HepG2 (cell line): ENCODE measurements around the gene USF1.
A peak's percentile ranks its signal among the peaks of the same experiment; 100 is the strongest.

ENCODE experiments used
- CC2D1A ChIP-seq: sonication (generic); formaldehyde crosslinking; IDR thresholded peaks from 2 replicates; pipeline ENCODE4 v1.8.1; 2023; ENCODE audit warnings: mild to moderate bottlenecking, missing genetic modification reagents
- EED ChIP-seq: sonication (generic); formaldehyde crosslinking; IDR thresholded peaks from 2 replicates; pipeline ENCODE4 v1.5.0; 2020; ENCODE audit warnings: mild to moderate bottlenecking, missing genetic modification reagents
- EZH2 ChIP-seq: conservative IDR thresholded peaks from 2 replicates; pipeline ENCODE4 v1.6.1; 2012; ENCODE audit warnings: mild to moderate bottlenecking, low read depth, low read length, moderate library complexity
- KMT2B ChIP-seq: IDR thresholded peaks from 2 replicates; pipeline ENCODE4 v1.6.1; 2016; ENCODE audit warnings: missing genetic modification reagents, missing compliant biosample characterization
- NFE2L2 ChIP-seq: fragments of 150-350 bp; IDR thresholded peaks from 2 replicates; pipeline ENCODE4 v1.6.1; 2014; ENCODE audit warnings: low read length
- NFRKB ChIP-seq: fragments of 450-650 bp; IDR thresholded peaks from 2 replicates; pipeline ENCODE4 v1.6.1; 2017
- PCBP1 ChIP-seq: fragments of 200-400 bp; formaldehyde crosslinking; IDR thresholded peaks from 2 replicates; pipeline ENCODE4 v1.6.1; 2017; ENCODE audit warnings: mild to moderate bottlenecking, low read depth, low read length, borderline replicate concordance
- SP1 ChIP-seq, 2 experiments: fragments of 450-650 bp in 1 of 2; sonication (generic) in 1 of 2; formaldehyde crosslinking in 1 of 2; IDR thresholded peaks; 2 replicates each; pipeline versions ENCODE4 v1.4.0 to v1.6.1; 2016 to 2020; ENCODE audit warnings: missing genetic modification reagents in 1 of 2
- TP53 ChIP-seq: sonication (generic); formaldehyde crosslinking; conservative IDR thresholded peaks from 2 replicates; pipeline ENCODE4 v1.4.0; 2020; ENCODE audit warnings: missing genetic modification reagents
- U2AF1 ChIP-seq: fragments of 200-400 bp; formaldehyde crosslinking; optimal IDR thresholded peaks from 2 replicates; pipeline ENCODE3; 2017; ENCODE audit warnings: mild to moderate bottlenecking, low read depth, low read length
- TF ChIP-seq, protein P1 (sequence below): fragments of 450-650 bp; IDR thresholded peaks from 2 replicates; pipeline ENCODE4 v1.6.1; 2017
- TF ChIP-seq, protein P2 (sequence below): sonication (generic); formaldehyde crosslinking; IDR thresholded peaks from 2 replicates; pipeline ENCODE4 v1.5.0; 2020; ENCODE audit warnings: mild to moderate bottlenecking, missing genetic modification reagents, moderate library complexity

DNA sequence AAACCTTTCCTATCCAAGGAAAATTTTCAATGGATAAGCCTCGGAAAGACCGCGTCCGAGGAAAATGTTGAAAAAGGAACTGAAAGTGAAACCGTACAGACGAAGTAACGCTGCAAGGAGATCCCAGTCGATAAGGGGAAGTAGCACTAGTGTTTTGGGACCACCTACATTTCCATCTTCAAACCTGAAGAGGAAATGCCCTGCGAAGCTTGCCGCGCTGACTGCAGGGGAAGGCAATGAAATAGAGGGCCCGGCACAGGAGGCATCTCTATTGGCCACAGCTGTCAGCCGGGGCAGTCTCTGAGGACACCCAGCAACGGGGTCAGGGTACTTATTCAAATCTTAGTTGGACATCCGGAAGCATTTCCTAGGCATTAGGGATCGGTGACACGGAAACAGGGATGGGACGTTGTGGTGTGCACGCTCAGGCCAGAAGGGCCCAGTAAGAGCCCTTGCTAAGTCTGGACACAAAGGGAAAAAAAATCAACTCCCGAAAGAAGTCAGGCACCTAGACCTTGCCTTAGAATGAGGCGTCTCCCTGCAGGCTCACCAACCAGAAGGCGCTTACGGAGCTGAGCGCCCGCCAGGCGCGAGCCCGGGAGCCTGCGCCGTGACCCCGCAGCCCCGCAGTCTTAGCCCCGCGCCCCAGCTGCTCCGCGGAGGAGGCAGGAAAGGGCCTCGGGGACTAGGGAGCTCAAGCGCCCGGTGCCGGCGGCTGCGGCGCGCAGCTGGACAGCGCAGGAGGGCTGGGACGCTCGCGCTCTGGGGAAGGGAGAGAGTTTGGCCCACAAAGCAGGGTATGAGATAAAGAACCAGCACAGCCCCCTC is 655 bp downstream of the USF1 start:
- TF ChIP-seq NFE2L2 (no peak), KMT2B (CRISPR knock-in tag) (peak; percentile 60; the same call in 1 of the 2 replicates), SP1 (IDR thresholded peaks at IDR 0.05) (no peak), SP1 (CRISPR knock-in tag; IDR thresholded peaks at IDR 0.05) (no peak), EED (no peak), U2AF1 (peak; percentile 49), CC2D1A (CRISPR knock-in tag) (no peak), PCBP1 (no peak), EZH2 (no peak), TP53 (CRISPR knock-in tag) (no peak), NFRKB (no peak)
- TF ChIP-seq, protein P1, sequence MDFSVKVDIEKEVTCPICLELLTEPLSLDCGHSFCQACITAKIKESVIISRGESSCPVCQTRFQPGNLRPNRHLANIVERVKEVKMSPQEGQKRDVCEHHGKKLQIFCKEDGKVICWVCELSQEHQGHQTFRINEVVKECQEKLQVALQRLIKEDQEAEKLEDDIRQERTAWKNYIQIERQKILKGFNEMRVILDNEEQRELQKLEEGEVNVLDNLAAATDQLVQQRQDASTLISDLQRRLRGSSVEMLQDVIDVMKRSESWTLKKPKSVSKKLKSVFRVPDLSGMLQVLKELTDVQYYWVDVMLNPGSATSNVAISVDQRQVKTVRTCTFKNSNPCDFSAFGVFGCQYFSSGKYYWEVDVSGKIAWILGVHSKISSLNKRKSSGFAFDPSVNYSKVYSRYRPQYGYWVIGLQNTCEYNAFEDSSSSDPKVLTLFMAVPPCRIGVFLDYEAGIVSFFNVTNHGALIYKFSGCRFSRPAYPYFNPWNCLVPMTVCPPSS: no peak
- TF ChIP-seq, protein P2, sequence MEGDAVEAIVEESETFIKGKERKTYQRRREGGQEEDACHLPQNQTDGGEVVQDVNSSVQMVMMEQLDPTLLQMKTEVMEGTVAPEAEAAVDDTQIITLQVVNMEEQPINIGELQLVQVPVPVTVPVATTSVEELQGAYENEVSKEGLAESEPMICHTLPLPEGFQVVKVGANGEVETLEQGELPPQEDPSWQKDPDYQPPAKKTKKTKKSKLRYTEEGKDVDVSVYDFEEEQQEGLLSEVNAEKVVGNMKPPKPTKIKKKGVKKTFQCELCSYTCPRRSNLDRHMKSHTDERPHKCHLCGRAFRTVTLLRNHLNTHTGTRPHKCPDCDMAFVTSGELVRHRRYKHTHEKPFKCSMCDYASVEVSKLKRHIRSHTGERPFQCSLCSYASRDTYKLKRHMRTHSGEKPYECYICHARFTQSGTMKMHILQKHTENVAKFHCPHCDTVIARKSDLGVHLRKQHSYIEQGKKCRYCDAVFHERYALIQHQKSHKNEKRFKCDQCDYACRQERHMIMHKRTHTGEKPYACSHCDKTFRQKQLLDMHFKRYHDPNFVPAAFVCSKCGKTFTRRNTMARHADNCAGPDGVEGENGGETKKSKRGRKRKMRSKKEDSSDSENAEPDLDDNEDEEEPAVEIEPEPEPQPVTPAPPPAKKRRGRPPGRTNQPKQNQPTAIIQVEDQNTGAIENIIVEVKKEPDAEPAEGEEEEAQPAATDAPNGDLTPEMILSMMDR (CRISPR knock-in tag): no peak
